Hepatocyte (in vitro differentiated cells): ENCODE results near the gene CDK5RAP1. TPM values are rescaled to one million over a fixed set of nuclear protein-coding genes. Genes with fewer than 3 reads are reported as not detected.

Experiments used
- DNase-seq: peaks from one replicate; pipeline ENCODE4 v3.0.0-alpha.2; 2016; ENCODE audit warnings: low spot score
- H2AFZ ChIP-seq: fragments of 200-600 bp; sonication (generic); 2 replicates; pipeline ENCODE4 v1.6.0; 2016; ENCODE audit warnings: antibody characterized with exemption, mild to moderate bottlenecking
- H3K27ac ChIP-seq: fragments of 200-600 bp; sonication (generic); 2 replicates; pipeline ENCODE4 v1.5.1; 2016; ENCODE audit warnings: mild to moderate bottlenecking
- H3K27me3 ChIP-seq: fragments of 200-600 bp; sonication (generic); 2 replicates; pipeline ENCODE4 v1.6.1; 2016
- H3K36me3 ChIP-seq: fragments of 200-600 bp; sonication (generic); replicated peaks from 2 replicates; pipeline ENCODE4 v1.5.1; 2016; ENCODE audit warnings: low read depth; ENCODE audit not compliant: insufficient read depth
- H3K4me1 ChIP-seq: fragments of 200-600 bp; sonication (generic); 2 replicates; pipeline ENCODE4 v1.5.1; 2016; ENCODE audit warnings: mild to moderate bottlenecking, moderate library complexity; ENCODE audit not compliant: insufficient read depth
- H3K4me2 ChIP-seq: fragments of 200-600 bp; sonication (generic); 2 replicates; pipeline ENCODE4 v1.6.0; 2016
- H3K4me3 ChIP-seq: fragments of 200-600 bp; sonication (generic); 2 replicates; pipeline ENCODE4 v1.5.1; 2016; ENCODE audit warnings: mild to moderate bottlenecking
- H3K79me2 ChIP-seq: fragments of 200-600 bp; sonication (generic); 2 replicates; pipeline ENCODE4 v1.6.0; 2017; ENCODE audit warnings: mild to moderate bottlenecking
- H3K9me2 ChIP-seq: fragments of 200-600 bp; sonication (generic); replicated peaks from 2 replicates; pipeline ENCODE4 v1.6.0; 2017; ENCODE audit warnings: mild to moderate bottlenecking; ENCODE audit not compliant: insufficient read depth
- H3K9me3 ChIP-seq: fragments of 200-600 bp; sonication (generic); 2 replicates; pipeline ENCODE4 v1.5.1; 2016; ENCODE audit warnings: low read depth, mild to moderate bottlenecking
- H4K20me1 ChIP-seq: fragments of 200-600 bp; sonication (generic); 2 replicates; pipeline ENCODE4 v1.6.0; 2016; ENCODE audit warnings: mild to moderate bottlenecking; ENCODE audit not compliant: insufficient read depth, poor library complexity, severe bottlenecking
- CTCF ChIP-seq: fragments of 200-600 bp; sonication (generic); IDR thresholded peaks from 2 replicates; pipeline ENCODE4 v1.5.1; 2016; ENCODE audit warnings: antibody characterized with exemption, mild to moderate bottlenecking; ENCODE audit not compliant: poor library complexity
- EZH2 ChIP-seq: fragments of 200-600 bp; sonication (generic); IDR thresholded peaks from 2 replicates; pipeline ENCODE4 v1.6.1; 2016; ENCODE audit warnings: antibody characterized with exemption, mild to moderate bottlenecking, borderline replicate concordance
- EZH2phosphoT487 ChIP-seq: fragments of 200-600 bp; sonication (generic); IDR thresholded peaks from one replicate; pipeline ENCODE4 v1.6.1; 2018; ENCODE audit warnings: antibody characterized with exemption, mild to moderate bottlenecking, low read depth, moderate library complexity; ENCODE audit not compliant: unreplicated experiment, severe bottlenecking
- WGBS: methylation state at CpG from one replicate; pipeline ENCODE4 v1.1.6; 2016; ENCODE audit warnings: low lambda C conversion rate; ENCODE audit errors: missing lambda C conversion rate; 5-methylcytosine and 5-hydroxymethylcytosine counted together
- polyA plus RNA-seq: library from polyadenylated mRNA; unstranded; fragments of >200 nt; fragmentation: Nextera tagmentation; extraction: Ambion mirVana; gene quantifications from 2 replicates; pipeline ENCODE4 v1.2.1, GENCODE V29; 2016
- total RNA-seq: library from RNA; depleted of rRNA; stranded (reverse); fragments of >200 nt; gene quantifications from 2 replicates; pipeline ENCODE4 v1.2.3, GENCODE V29; 2014

CDK5RAP1 gene
- total RNA-seq (22.4 and 35.6 TPM in 2 replicates), polyA plus RNA-seq (52.2 and 63.1 TPM in 2 replicates)

- Histone ChIP-seq H3K36me3 (no peaks in the 10 kb centered on the region), H3K27ac (peak within 1 kb of the TSS; percentile 38), H3K79me2 (peaks cover 55% of the 10 kb centered on the region), H3K9me2 (no peaks in the 10 kb centered on the region), H4K20me1 (no peaks in the 10 kb centered on the region), H3K27me3 (no peaks in the 10 kb centered on the region), H3K4me2 (peak within 1 kb of the TSS; percentile 76), H3K4me1 (peaks cover 15% of the 10 kb centered on the region), H2AFZ (peak within 1 kb of the TSS; percentile 88), H3K9me3 (no peaks in the 10 kb centered on the region), H3K4me3 (peak within 1 kb of the TSS; percentile 91)
- under 1% methylated on average over 43 of the region's 43 CpGs for WGBS
- peak; percentile 95 for DNase-seq
- no peak for TF ChIP-seq EZH2phosphoT487
- no peak for TF ChIP-seq EZH2
- no peak for TF ChIP-seq CTCF
These were observed at the start of gene CDK5RAP1 for GRCh38 chr20:33401184-33401920. Gene CDK5RAP1 (minus strand): TSS chr20:33401519. CDS start chr20:33397064, 4,455 bp downstream.

- Histone ChIP-seq H3K9me3 (no peaks in the 10 kb centered on the region), H3K27me3 (no peaks in the 10 kb centered on the region), H3K9me2 (no peaks in the 10 kb centered on the region), H3K79me2 (no peaks in the 10 kb centered on the region), H2AFZ (no peak overlapping the region), H3K4me3 (no peak overlapping the region), H3K4me2 (no peak overlapping the region), H3K36me3 (no peaks in the 10 kb centered on the region), H3K4me1 (no peaks in the 10 kb centered on the region), H3K27ac (no peak overlapping the region), H4K20me1 (no peaks in the 10 kb centered on the region)
- WGBS, result 84% methylated on average over 4 of the region's 4 CpGs
- TF ChIP-seq EZH2phosphoT487 (no peak), CTCF (no peak), EZH2 (no peak)
- no peak for DNase-seq
These were observed 49.5 kb upstream of the CDK5RAP1 start for GRCh38 chr20:33450867-33451266.

GRCh38 chr20:33445881-33446625, 44.7 kb upstream of the CDK5RAP1 start:
- Histone ChIP-seq H3K4me2 (no peak overlapping the region), H3K4me3 (no peak overlapping the region), H3K27me3 (no peaks in the 10 kb centered on the region), H3K9me2 (no peaks in the 10 kb centered on the region), H3K4me1 (peaks cover 12% of the 10 kb centered on the region), H2AFZ (no peak overlapping the region), H3K36me3 (no peaks in the 10 kb centered on the region), H3K9me3 (no peaks in the 10 kb centered on the region), H3K27ac (no peak overlapping the region), H4K20me1 (no peaks in the 10 kb centered on the region), H3K79me2 (peaks cover 2% of the 10 kb centered on the region)
- no peak for DNase-seq
- 87% methylated on average over 4 of the region's 4 CpGs for WGBS
- TF ChIP-seq CTCF (no peak), EZH2 (no peak), EZH2phosphoT487 (no peak)
